ENCODE data around the gene PARG. TPM values are rescaled to one million over a fixed set of nuclear protein-coding genes. Genes with fewer than 3 reads are reported as not detected.

PARG gene
- total RNA-seq, 2 donors from 2014 or later, result 24.1 to 27.1 TPM

GRCh38 chr10:49834201-49834600, 107.6 kb downstream of the PARG start:
- peaks cover 14% of the 10 kb centered on the region for H3K36me3 Mint-ChIP-seq (ENCODE audit: low read depth)
- no peak overlapping the region for H3K4me3 Mint-ChIP-seq

GRCh38 chr10:49833168-49833567, 108.7 kb downstream of the PARG start:
- no peak overlapping the region for H3K27ac Mint-ChIP-seq
- H3K27me3 Mint-ChIP-seq, result no peaks in the 10 kb centered on the region
- ATAC-seq, result no peak
- no peaks in the 10 kb centered on the region for H3K9me3 ChIP-seq (ENCODE audit: control insufficient read depth, low read length, poor library complexity, severe bottlenecking)
- H3K4me1 Mint-ChIP-seq, result peaks cover 5% of the 10 kb centered on the region
- peaks cover 14% of the 10 kb centered on the region for H3K36me3 Mint-ChIP-seq (ENCODE audit: low read depth)
- DNase-seq, result no peak
- no peak overlapping the region for H3K4me3 Mint-ChIP-seq

More at GRCh38 chr10:49834201-49834600, 107.6 kb downstream of the PARG start:
- no peaks in the 10 kb centered on the region for H3K9me3 ChIP-seq (ENCODE audit: control insufficient read depth, low read length, poor library complexity, severe bottlenecking)
- no peak for DNase-seq
- Mint-ChIP-seq H3K27ac (no peak overlapping the region), H3K4me1 (peaks cover 5% of the 10 kb centered on the region), H3K27me3 (no peaks in the 10 kb centered on the region)
- ATAC-seq, result no peak

GRCh38 chr10:49831352-49832035, 110.3 kb downstream of the PARG start:
- H3K4me1 Mint-ChIP-seq, result peaks cover 5% of the 10 kb centered on the region
- H3K27me3 Mint-ChIP-seq, result no peaks in the 10 kb centered on the region
- H3K4me3 Mint-ChIP-seq, result no peak overlapping the region
- no peak overlapping the region for H3K27ac Mint-ChIP-seq
- H3K9me3 ChIP-seq (ENCODE audit: control insufficient read depth, low read length, poor library complexity, severe bottlenecking), result no peaks in the 10 kb centered on the region
- peaks cover 21% of the 10 kb centered on the region for H3K36me3 Mint-ChIP-seq (ENCODE audit: low read depth)
- DNase-seq (no peak), ATAC-seq (no peak)

GRCh38 chr10:49830846-49831245, 111.0 kb downstream of the PARG start:
- H3K4me1 Mint-ChIP-seq, result peaks cover 5% of the 10 kb centered on the region
- H3K36me3 Mint-ChIP-seq (ENCODE audit: low read depth), result peaks cover 24% of the 10 kb centered on the region
- ATAC-seq, result no peak
- no peak overlapping the region for H3K27ac Mint-ChIP-seq
- DNase-seq, result no peak
- H3K27me3 Mint-ChIP-seq, result no peaks in the 10 kb centered on the region
- no peak overlapping the region for H3K4me3 Mint-ChIP-seq
- H3K9me3 ChIP-seq (ENCODE audit: control insufficient read depth, low read length, poor library complexity, severe bottlenecking), result no peaks in the 10 kb centered on the region

GRCh38 chr10:49830016-49830415, 111.8 kb downstream of the PARG start:
- H3K27me3 Mint-ChIP-seq, result no peaks in the 10 kb centered on the region
- H3K4me1 Mint-ChIP-seq, result peaks cover 3% of the 10 kb centered on the region
- ATAC-seq (no peak), DNase-seq (no peak)
- no peaks in the 10 kb centered on the region for H3K9me3 ChIP-seq (ENCODE audit: control insufficient read depth, low read length, poor library complexity, severe bottlenecking)
- H3K4me3 Mint-ChIP-seq, result no peak overlapping the region
- peak overlapping the region; percentile 75 for H3K27ac Mint-ChIP-seq
- H3K36me3 Mint-ChIP-seq (ENCODE audit: low read depth), result peaks cover 23% of the 10 kb centered on the region

GRCh38 chr10:49827297-49827696, 114.5 kb downstream of the PARG start:
- DNase-seq, result no peak
- Mint-ChIP-seq H3K4me1 (peaks cover 3% of the 10 kb centered on the region), H3K36me3 (ENCODE audit: low read depth) (peaks cover 26% of the 10 kb centered on the region), H3K4me3 (no peak overlapping the region), H3K27me3 (no peaks in the 10 kb centered on the region), H3K27ac (no peak overlapping the region)
- no peak for ATAC-seq
- H3K9me3 ChIP-seq (ENCODE audit: control insufficient read depth, low read length, poor library complexity, severe bottlenecking), result no peaks in the 10 kb centered on the region

GRCh38 chr10:49819234-49819958, 122.4 kb downstream of the PARG start:
- H3K4me3 Mint-ChIP-seq, result no peak overlapping the region
- no peak overlapping the region for H3K27ac Mint-ChIP-seq
- H3K36me3 Mint-ChIP-seq (ENCODE audit: low read depth), result peaks cover 16% of the 10 kb centered on the region

GRCh38 chr10:49817845-49818244, 124.0 kb downstream of the PARG start:
- no peak for ATAC-seq
- H3K4me1 Mint-ChIP-seq, result peaks cover 2% of the 10 kb centered on the region
- DNase-seq, result no peak
- no peak overlapping the region for H3K27ac Mint-ChIP-seq
- peaks cover 15% of the 10 kb centered on the region for H3K36me3 Mint-ChIP-seq (ENCODE audit: low read depth)
- H3K27me3 Mint-ChIP-seq, result no peaks in the 10 kb centered on the region
- no peaks in the 10 kb centered on the region for H3K9me3 ChIP-seq (ENCODE audit: control insufficient read depth, low read length, poor library complexity, severe bottlenecking)
- no peak overlapping the region for H3K4me3 Mint-ChIP-seq

More at GRCh38 chr10:49819234-49819958, 122.4 kb downstream of the PARG start:
- no peaks in the 10 kb centered on the region for H3K9me3 ChIP-seq (ENCODE audit: control insufficient read depth, low read length, poor library complexity, severe bottlenecking)
- no peak for DNase-seq
- Mint-ChIP-seq H3K4me1 (peaks cover 2% of the 10 kb centered on the region), H3K27me3 (no peaks in the 10 kb centered on the region)
- ATAC-seq, result no peak

- DNase-seq (no peak), ATAC-seq (no peak)
- Mint-ChIP-seq H3K4me3 (no peak overlapping the region), H3K36me3 (ENCODE audit: low read depth) (no peaks in the 10 kb centered on the region), H3K27me3 (peaks cover 14% of the 10 kb centered on the region), H3K4me1 (no peaks in the 10 kb centered on the region), H3K27ac (no peak overlapping the region)
- no peaks in the 10 kb centered on the region for H3K9me3 ChIP-seq (ENCODE audit: control insufficient read depth, low read length, poor library complexity, severe bottlenecking)
These were observed 137.8 kb downstream of the PARG start for GRCh38 chr10:49803988-49804387.

- H3K36me3 Mint-ChIP-seq (ENCODE audit: low read depth), result no peaks in the 10 kb centered on the region
- no peak for ATAC-seq
- DNase-seq, result no peak
- H3K27me3 Mint-ChIP-seq, result peaks cover 22% of the 10 kb centered on the region
- no peaks in the 10 kb centered on the region for H3K9me3 ChIP-seq (ENCODE audit: control insufficient read depth, low read length, poor library complexity, severe bottlenecking)
- no peak overlapping the region for H3K4me3 Mint-ChIP-seq
- H3K27ac Mint-ChIP-seq, result no peak overlapping the region
- H3K4me1 Mint-ChIP-seq, result no peaks in the 10 kb centered on the region
These were observed 143.6 kb downstream of the PARG start for GRCh38 chr10:49798275-49798674.

- no peaks in the 10 kb centered on the region for H3K36me3 Mint-ChIP-seq (ENCODE audit: low read depth)
- no peak for DNase-seq
These were observed 150.7 kb downstream of the PARG start for GRCh38 chr10:49791100-49791499.

GRCh38 chr10:49784681-49785080, 157.1 kb downstream of the PARG start:
- H3K9me3 ChIP-seq (ENCODE audit: control insufficient read depth, low read length, poor library complexity, severe bottlenecking), result no peaks in the 10 kb centered on the region
- no peak overlapping the region for H3K27ac Mint-ChIP-seq
- H3K36me3 Mint-ChIP-seq (ENCODE audit: low read depth), result no peaks in the 10 kb centered on the region
- no peak overlapping the region for H3K4me3 Mint-ChIP-seq
- ATAC-seq, result no peak
- H3K27me3 Mint-ChIP-seq, result peaks cover 23% of the 10 kb centered on the region
- DNase-seq, result no peak
- H3K4me1 Mint-ChIP-seq, result no peaks in the 10 kb centered on the region

More at GRCh38 chr10:49791100-49791499, 150.7 kb downstream of the PARG start:
- no peaks in the 10 kb centered on the region for H3K4me1 Mint-ChIP-seq
- no peaks in the 10 kb centered on the region for H3K9me3 ChIP-seq (ENCODE audit: control insufficient read depth, low read length, poor library complexity, severe bottlenecking)
- H3K4me3 Mint-ChIP-seq, result no peak overlapping the region
- peaks cover 11% of the 10 kb centered on the region for H3K27me3 Mint-ChIP-seq
- ATAC-seq, result no peak
- no peak overlapping the region for H3K27ac Mint-ChIP-seq

- no peaks in the 10 kb centered on the region for H3K36me3 Mint-ChIP-seq (ENCODE audit: low read depth)
- H3K4me1 Mint-ChIP-seq, result no peaks in the 10 kb centered on the region
- DNase-seq (no peak), ATAC-seq (no peak)
- no peak overlapping the region for H3K27ac Mint-ChIP-seq
- H3K9me3 ChIP-seq (ENCODE audit: control insufficient read depth, low read length, poor library complexity, severe bottlenecking), result no peaks in the 10 kb centered on the region
- H3K4me3 Mint-ChIP-seq, result no peak overlapping the region
- peaks cover 24% of the 10 kb centered on the region for H3K27me3 Mint-ChIP-seq
These were observed 158.2 kb downstream of the PARG start for GRCh38 chr10:49783645-49784044.

- Mint-ChIP-seq H3K27me3 (peaks cover 33% of the 10 kb centered on the region), H3K27ac (no peak overlapping the region), H3K36me3 (ENCODE audit: low read depth) (no peaks in the 10 kb centered on the region), H3K4me1 (no peaks in the 10 kb centered on the region), H3K4me3 (no peak overlapping the region)
- no peak for ATAC-seq
- no peak for DNase-seq
- no peaks in the 10 kb centered on the region for H3K9me3 ChIP-seq (ENCODE audit: control insufficient read depth, low read length, poor library complexity, severe bottlenecking)
These were observed 160.6 kb downstream of the PARG start for GRCh38 chr10:49781247-49781646.
